NCI-H2081 (cell line): ENCODE measurements around the gene RALGAPB.
A peak's percentile ranks its signal among the peaks of the same experiment; 100 is the strongest.

ENCODE experiments used
- DNase-seq, 2 experiments: peaks; one replicate each; lab custom pipeline; 2025; lab: John Stamatoyannopoulos, UW

The RALGAPB gene

GRCh38 chr20:38612751-38613515 lies 140.3 kb downstream of the RALGAPB start:
- no peak for DNase-seq

- no peak for DNase-seq
Observed at GRCh38 chr20:38615283-38615682, 142.6 kb downstream of the RALGAPB start.

- no peak for DNase-seq
Observed at GRCh38 chr20:38616457-38616856, 143.8 kb downstream of the RALGAPB start.

GRCh38 chr20:38617011-38617829 lies 144.6 kb downstream of the RALGAPB start:
- DNase-seq, result no peak

- DNase-seq, result no peak
Observed at GRCh38 chr20:38617830-38618196, 145.2 kb downstream of the RALGAPB start.

GRCh38 chr20:38620441-38620840 lies 147.8 kb downstream of the RALGAPB start:
- peak in 1 of 2 experiments; percentile 7 for DNase-seq

GRCh38 chr20:38623061-38623460 lies 150.4 kb downstream of the RALGAPB start:
- DNase-seq, result no peak

- DNase-seq, result no peak
Observed at GRCh38 chr20:38624084-38624483, 151.4 kb downstream of the RALGAPB start.

GRCh38 chr20:38625896-38626295 lies 153.3 kb downstream of the RALGAPB start:
- no peak for DNase-seq

GRCh38 chr20:38626921-38627659 lies 154.4 kb downstream of the RALGAPB start:
- DNase-seq, result no peak
